WTC11 (cell line): ENCODE results near the gene AGBL1. TPM values are rescaled to one million over a fixed set of nuclear protein-coding genes. Genes with fewer than 3 reads are reported as not detected.

Source experiments
- ATAC-seq: fragments of 200-7000 bp; cut with Tn5 transposase; 2 replicates; pipeline ENCODE4 v1.10.0; 2021; ENCODE audit warnings: mild to moderate bottlenecking, moderate library complexity
- CTCF ChIA-PET: fragments of 300-600 bp; sonication (Branson Sonifier 250); formaldehyde crosslinking; loops from one replicate; lab custom pipeline; 2021; ENCODE audit warnings: antibody characterized with exemption; lab: Charles Lee
- POLR2A ChIA-PET: fragments of 350-600 bp; sonication (Branson Sonifier 250); formaldehyde crosslinking; loops from one replicate; lab custom pipeline; 2021; ENCODE audit warnings: antibody characterized with exemption; lab: Charles Lee
- DNase-seq: peaks from one replicate; pipeline ENCODE4 v3.0.0; 2021; ENCODE audit warnings: low spot score
- H3K27ac Mint-ChIP-seq: 2 replicates; pipeline ENCODE4 v1.8.0; 2021; ENCODE audit warnings: mixed read lengths
- H3K27me3 Mint-ChIP-seq: 2 replicates; pipeline ENCODE4 v1.8.0; 2021; ENCODE audit warnings: low read depth, mild to moderate bottlenecking, moderate library complexity, mixed read lengths
- H3K36me3 Mint-ChIP-seq: 2 replicates; pipeline ENCODE4 v1.8.0; 2021; ENCODE audit warnings: mixed read lengths
- H3K4me1 Mint-ChIP-seq: 2 replicates; pipeline ENCODE4 v1.8.0; 2022; ENCODE audit warnings: mixed read lengths
- H3K4me3 Mint-ChIP-seq: 2 replicates; pipeline ENCODE4 v1.8.0; 2021; ENCODE audit warnings: mild to moderate bottlenecking, moderate library complexity, mixed read lengths
- H3K9me3 Mint-ChIP-seq: 2 replicates; pipeline ENCODE4 v1.8.0; 2021; ENCODE audit warnings: mixed read lengths
- ATF1 ChIP-seq: sonication (generic); formaldehyde crosslinking; IDR thresholded peaks from 2 replicates; pipeline ENCODE4 v1.8.1; 2023; ENCODE audit warnings: mild to moderate bottlenecking, moderate library complexity, missing genetic modification reagents
- ELF4 ChIP-seq: sonication (generic); formaldehyde crosslinking; IDR thresholded peaks from 2 replicates; pipeline ENCODE4 v1.8.1; 2022; ENCODE audit warnings: low read depth, mild to moderate bottlenecking, moderate library complexity, missing genetic modification reagents
- ERG ChIP-seq: fragments of 250-450 bp; sonication (Bioruptor Pico); IDR thresholded peaks from 2 replicates; pipeline ENCODE4 v1.8.0; 2021; ENCODE audit warnings: mild to moderate bottlenecking
- KAT7 ChIP-seq: sonication (generic); formaldehyde crosslinking; IDR thresholded peaks from 2 replicates; pipeline ENCODE4 v1.8.1; 2023; ENCODE audit warnings: missing genetic modification reagents, mild to moderate bottlenecking, borderline replicate concordance
- MXD4 ChIP-seq: fragments of 250-450 bp; sonication (Bioruptor Pico); IDR thresholded peaks from 2 replicates; pipeline ENCODE4 v1.8.0; 2021; ENCODE audit warnings: mild to moderate bottlenecking, moderate library complexity, borderline replicate concordance
- NFATC4 ChIP-seq: fragments of 250-450 bp; sonication (Bioruptor Pico); IDR thresholded peaks from 2 replicates; pipeline ENCODE4 v1.9.0; 2021; ENCODE audit warnings: mild to moderate bottlenecking
- NFE2L1 ChIP-seq: sonication (generic); formaldehyde crosslinking; IDR thresholded peaks from 2 replicates; pipeline ENCODE4 v1.8.1; 2023; ENCODE audit warnings: missing genetic modification reagents
- NR2C2 ChIP-seq: sonication (generic); formaldehyde crosslinking; IDR thresholded peaks from 2 replicates; pipeline ENCODE4 v1.8.0; 2022; ENCODE audit warnings: mild to moderate bottlenecking, missing genetic modification reagents
- RELA ChIP-seq: sonication (generic); formaldehyde crosslinking; IDR thresholded peaks from 2 replicates; pipeline ENCODE4 v1.8.1; 2022; ENCODE audit warnings: missing genetic modification reagents, mild to moderate bottlenecking, borderline replicate concordance
- SP1 ChIP-seq: sonication (generic); formaldehyde crosslinking; conservative IDR thresholded peaks from 2 replicates; pipeline ENCODE4 v1.8.1; 2022; ENCODE audit warnings: missing genetic modification reagents
- USF1 ChIP-seq: sonication (generic); formaldehyde crosslinking; IDR thresholded peaks from 2 replicates; pipeline ENCODE4 v1.8.0; 2022; ENCODE audit warnings: mild to moderate bottlenecking, missing genetic modification reagents
- ZMAT4 ChIP-seq: fragments of 250-450 bp; sonication (Bioruptor Pico); IDR thresholded peaks from 2 replicates; pipeline ENCODE4 v1.9.0; 2021; ENCODE audit warnings: mild to moderate bottlenecking
- ZNF396 ChIP-seq: fragments of 250-450 bp; sonication (Bioruptor Pico); IDR thresholded peaks from 2 replicates; pipeline ENCODE4 v1.8.0; 2021; ENCODE audit warnings: mild to moderate bottlenecking, moderate library complexity, borderline replicate concordance
- total RNA-seq: library from RNA; stranded (reverse); gene quantifications from 3 replicates; pipeline ENCODE4 v1.2.3, GENCODE V29; 2021
- TF ChIP-seq, protein P1 (sequence below): fragments of 250-450 bp; sonication (Bioruptor Pico); IDR thresholded peaks from 2 replicates; pipeline ENCODE4 v1.9.0; 2021; ENCODE audit warnings: mild to moderate bottlenecking, borderline replicate concordance
- TF ChIP-seq, protein P2 (sequence below): sonication (generic); formaldehyde crosslinking; IDR thresholded peaks from 2 replicates; pipeline ENCODE4 v1.8.0; 2022; ENCODE audit warnings: mild to moderate bottlenecking, missing genetic modification reagents
- TF ChIP-seq, protein P3 (sequence below): sonication (generic); formaldehyde crosslinking; IDR thresholded peaks from 2 replicates; pipeline ENCODE4 v1.8.1; 2023; ENCODE audit warnings: mild to moderate bottlenecking, missing genetic modification reagents, borderline replicate concordance

Gene AGBL1
- total RNA-seq, 1 experiment from 2014 or later = not detected

- no peaks in the 10 kb centered on the region for H3K9me3 Mint-ChIP-seq
- ATAC-seq = no peak
- ChIA-PET POLR2A (no interaction called here), CTCF (no interaction called here)
- no peak for DNase-seq
- no peak overlapping the region for H3K4me3 Mint-ChIP-seq
- H3K27me3 Mint-ChIP-seq = no peaks in the 10 kb centered on the region
- H3K27ac Mint-ChIP-seq = no peak overlapping the region
- TF ChIP-seq ZMAT4 (CRISPR knock-in tag) (no peak), KAT7 (CRISPR knock-in tag) (no peak), SP1 (CRISPR knock-in tag) (no peak), USF1 (no peak), MXD4 (CRISPR knock-in tag) (no peak), ZNF396 (CRISPR knock-in tag) (no peak), ELF4 (CRISPR knock-in tag) (no peak), ATF1 (CRISPR knock-in tag) (no peak), RELA (no peak), NR2C2 (CRISPR knock-in tag) (no peak), NFE2L1 (CRISPR knock-in tag) (no peak), NFATC4 (no peak), ERG (CRISPR knock-in tag) (no peak)
- TF ChIP-seq, protein P1, sequence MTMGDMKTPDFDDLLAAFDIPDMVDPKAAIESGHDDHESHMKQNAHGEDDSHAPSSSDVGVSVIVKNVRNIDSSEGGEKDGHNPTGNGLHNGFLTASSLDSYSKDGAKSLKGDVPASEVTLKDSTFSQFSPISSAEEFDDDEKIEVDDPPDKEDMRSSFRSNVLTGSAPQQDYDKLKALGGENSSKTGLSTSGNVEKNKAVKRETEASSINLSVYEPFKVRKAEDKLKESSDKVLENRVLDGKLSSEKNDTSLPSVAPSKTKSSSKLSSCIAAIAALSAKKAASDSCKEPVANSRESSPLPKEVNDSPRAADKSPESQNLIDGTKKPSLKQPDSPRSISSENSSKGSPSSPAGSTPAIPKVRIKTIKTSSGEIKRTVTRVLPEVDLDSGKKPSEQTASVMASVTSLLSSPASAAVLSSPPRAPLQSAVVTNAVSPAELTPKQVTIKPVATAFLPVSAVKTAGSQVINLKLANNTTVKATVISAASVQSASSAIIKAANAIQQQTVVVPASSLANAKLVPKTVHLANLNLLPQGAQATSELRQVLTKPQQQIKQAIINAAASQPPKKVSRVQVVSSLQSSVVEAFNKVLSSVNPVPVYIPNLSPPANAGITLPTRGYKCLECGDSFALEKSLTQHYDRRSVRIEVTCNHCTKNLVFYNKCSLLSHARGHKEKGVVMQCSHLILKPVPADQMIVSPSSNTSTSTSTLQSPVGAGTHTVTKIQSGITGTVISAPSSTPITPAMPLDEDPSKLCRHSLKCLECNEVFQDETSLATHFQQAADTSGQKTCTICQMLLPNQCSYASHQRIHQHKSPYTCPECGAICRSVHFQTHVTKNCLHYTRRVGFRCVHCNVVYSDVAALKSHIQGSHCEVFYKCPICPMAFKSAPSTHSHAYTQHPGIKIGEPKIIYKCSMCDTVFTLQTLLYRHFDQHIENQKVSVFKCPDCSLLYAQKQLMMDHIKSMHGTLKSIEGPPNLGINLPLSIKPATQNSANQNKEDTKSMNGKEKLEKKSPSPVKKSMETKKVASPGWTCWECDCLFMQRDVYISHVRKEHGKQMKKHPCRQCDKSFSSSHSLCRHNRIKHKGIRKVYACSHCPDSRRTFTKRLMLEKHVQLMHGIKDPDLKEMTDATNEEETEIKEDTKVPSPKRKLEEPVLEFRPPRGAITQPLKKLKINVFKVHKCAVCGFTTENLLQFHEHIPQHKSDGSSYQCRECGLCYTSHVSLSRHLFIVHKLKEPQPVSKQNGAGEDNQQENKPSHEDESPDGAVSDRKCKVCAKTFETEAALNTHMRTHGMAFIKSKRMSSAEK (CRISPR knock-in tag) = no peak
- TF ChIP-seq, protein P2, sequence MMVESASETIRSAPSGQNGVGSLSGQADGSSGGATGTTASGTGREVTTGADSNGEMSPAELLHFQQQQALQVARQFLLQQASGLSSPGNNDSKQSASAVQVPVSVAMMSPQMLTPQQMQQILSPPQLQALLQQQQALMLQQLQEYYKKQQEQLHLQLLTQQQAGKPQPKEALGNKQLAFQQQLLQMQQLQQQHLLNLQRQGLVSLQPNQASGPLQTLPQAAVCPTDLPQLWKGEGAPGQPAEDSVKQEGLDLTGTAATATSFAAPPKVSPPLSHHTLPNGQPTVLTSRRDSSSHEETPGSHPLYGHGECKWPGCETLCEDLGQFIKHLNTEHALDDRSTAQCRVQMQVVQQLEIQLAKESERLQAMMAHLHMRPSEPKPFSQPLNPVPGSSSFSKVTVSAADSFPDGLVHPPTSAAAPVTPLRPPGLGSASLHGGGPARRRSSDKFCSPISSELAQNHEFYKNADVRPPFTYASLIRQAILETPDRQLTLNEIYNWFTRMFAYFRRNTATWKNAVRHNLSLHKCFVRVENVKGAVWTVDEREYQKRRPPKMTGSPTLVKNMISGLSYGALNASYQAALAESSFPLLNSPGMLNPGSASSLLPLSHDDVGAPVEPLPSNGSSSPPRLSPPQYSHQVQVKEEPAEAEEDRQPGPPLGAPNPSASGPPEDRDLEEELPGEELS (CRISPR knock-in tag) = no peak
- TF ChIP-seq, protein P3, sequence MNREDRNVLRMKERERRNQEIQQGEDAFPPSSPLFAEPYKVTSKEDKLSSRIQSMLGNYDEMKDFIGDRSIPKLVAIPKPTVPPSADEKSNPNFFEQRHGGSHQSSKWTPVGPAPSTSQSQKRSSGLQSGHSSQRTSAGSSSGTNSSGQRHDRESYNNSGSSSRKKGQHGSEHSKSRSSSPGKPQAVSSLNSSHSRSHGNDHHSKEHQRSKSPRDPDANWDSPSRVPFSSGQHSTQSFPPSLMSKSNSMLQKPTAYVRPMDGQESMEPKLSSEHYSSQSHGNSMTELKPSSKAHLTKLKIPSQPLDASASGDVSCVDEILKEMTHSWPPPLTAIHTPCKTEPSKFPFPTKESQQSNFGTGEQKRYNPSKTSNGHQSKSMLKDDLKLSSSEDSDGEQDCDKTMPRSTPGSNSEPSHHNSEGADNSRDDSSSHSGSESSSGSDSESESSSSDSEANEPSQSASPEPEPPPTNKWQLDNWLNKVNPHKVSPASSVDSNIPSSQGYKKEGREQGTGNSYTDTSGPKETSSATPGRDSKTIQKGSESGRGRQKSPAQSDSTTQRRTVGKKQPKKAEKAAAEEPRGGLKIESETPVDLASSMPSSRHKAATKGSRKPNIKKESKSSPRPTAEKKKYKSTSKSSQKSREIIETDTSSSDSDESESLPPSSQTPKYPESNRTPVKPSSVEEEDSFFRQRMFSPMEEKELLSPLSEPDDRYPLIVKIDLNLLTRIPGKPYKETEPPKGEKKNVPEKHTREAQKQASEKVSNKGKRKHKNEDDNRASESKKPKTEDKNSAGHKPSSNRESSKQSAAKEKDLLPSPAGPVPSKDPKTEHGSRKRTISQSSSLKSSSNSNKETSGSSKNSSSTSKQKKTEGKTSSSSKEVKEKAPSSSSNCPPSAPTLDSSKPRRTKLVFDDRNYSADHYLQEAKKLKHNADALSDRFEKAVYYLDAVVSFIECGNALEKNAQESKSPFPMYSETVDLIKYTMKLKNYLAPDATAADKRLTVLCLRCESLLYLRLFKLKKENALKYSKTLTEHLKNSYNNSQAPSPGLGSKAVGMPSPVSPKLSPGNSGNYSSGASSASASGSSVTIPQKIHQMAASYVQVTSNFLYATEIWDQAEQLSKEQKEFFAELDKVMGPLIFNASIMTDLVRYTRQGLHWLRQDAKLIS (CRISPR knock-in tag) = no peak
- peaks cover 3% of the 10 kb centered on the region; the same call in 1 of the 2 replicates for H3K4me1 Mint-ChIP-seq
- H3K36me3 Mint-ChIP-seq = no peaks in the 10 kb centered on the region
Observed at GRCh38 chr15:87034886-87035285, 955.2 kb downstream of the AGBL1 start.
